Ascending aorta (tissue), 2 donors: ENCODE data around the gene UMAD1. TPM values are rescaled to one million over a fixed set of nuclear protein-coding genes. Genes with fewer than 3 reads are reported as not detected.

Source experiments
- DNase-seq, 2 donors: peaks; one replicate each; pipeline ENCODE4 v3.0.0-alpha.2; 2019; ENCODE audit warnings: low spot score in 2 of 2
- H3K27ac ChIP-seq, 2 donors: fragments of 200-600 bp; sonication (generic); one replicate each; pipeline ENCODE4 v1.5.1; 2016 to 2017; ENCODE audit warnings: mild to moderate bottlenecking in 1 of 2
- H3K27me3 ChIP-seq: fragments of 200-600 bp; sonication (generic); one replicate; pipeline ENCODE4 v1.5.1; 2017
- H3K36me3 ChIP-seq, 2 donors: fragments of 200-600 bp; sonication (generic); one replicate each; pipeline ENCODE4 v1.5.1; 2016
- H3K4me1 ChIP-seq, 2 donors: fragments of 200-600 bp; sonication (generic); one replicate each; pipeline ENCODE4 v1.5.1; 2016 to 2017; ENCODE audit warnings: mild to moderate bottlenecking in 1 of 2
- H3K4me3 ChIP-seq, 2 donors: fragments of 200-600 bp; sonication (generic); one replicate each; pipeline ENCODE4 v1.5.1; 2016 to 2017; ENCODE audit warnings: mild to moderate bottlenecking in 1 of 2
- H3K9me3 ChIP-seq, 2 donors: fragments of 200-600 bp; sonication (generic); one replicate each; pipeline ENCODE4 v1.5.1; 2016
- CTCF ChIP-seq, 3 experiments: fragments of 200-600 bp in 2 of 3; fragments of 450-650 bp in 1 of 3; sonication (generic) in 2 of 3; IDR thresholded peaks; one replicate each; pipeline ENCODE4 v1.5.1; 2016 to 2019; ENCODE audit warnings: antibody characterized with exemption in 3 of 3, mild to moderate bottlenecking in 1 of 3, moderate library complexity in 1 of 3
- intact Hi-C: fragments of 100-400 bp; cut with DNase I; formaldehyde crosslinking; loops from one replicate; pipeline ENCODE4 v1.15.1; 2023
- total RNA-seq: library from RNA; depleted of rRNA; stranded (reverse); fragments of >200 nt; gene quantifications from one replicate; pipeline ENCODE4 v1.1.0, GENCODE V29; 2016

Gene UMAD1
- total RNA-seq, 1 donor from 2014 or later = 17.7 TPM

DNA sequence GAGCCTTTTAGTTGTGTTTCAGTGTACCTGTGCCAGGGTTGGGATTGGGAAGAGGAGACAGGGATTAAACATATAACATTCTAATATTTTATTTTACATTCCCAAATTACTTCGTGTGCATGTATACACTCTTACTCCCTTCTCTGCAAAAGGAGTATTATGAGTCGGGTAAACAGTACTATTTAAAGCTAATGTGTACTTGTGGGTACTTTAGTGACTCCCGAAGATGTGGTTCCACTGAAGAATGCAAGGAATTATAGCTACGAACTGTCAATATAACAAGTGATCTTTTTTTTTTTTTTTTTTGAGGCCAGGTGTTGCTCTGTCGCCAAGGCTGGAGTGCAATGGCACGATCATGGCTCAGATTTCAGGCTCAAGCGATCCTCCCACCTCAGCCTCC is 200.5 kb downstream of the UMAD1 start:
- Histone ChIP-seq H3K4me3 (no peak overlapping the region), H3K27ac (no peak overlapping the region), H3K9me3 (no peaks in the 10 kb centered on the region), H3K4me1 (no peaks in the 10 kb centered on the region), H3K36me3 (no peaks in the 10 kb centered on the region), H3K27me3 (no peaks in the 10 kb centered on the region)
- TF ChIP-seq CTCF (IDR thresholded peaks at IDR 0.05) = no peak
- DNase-seq = no peak
- intact Hi-C loops = no loop called here

DNA sequence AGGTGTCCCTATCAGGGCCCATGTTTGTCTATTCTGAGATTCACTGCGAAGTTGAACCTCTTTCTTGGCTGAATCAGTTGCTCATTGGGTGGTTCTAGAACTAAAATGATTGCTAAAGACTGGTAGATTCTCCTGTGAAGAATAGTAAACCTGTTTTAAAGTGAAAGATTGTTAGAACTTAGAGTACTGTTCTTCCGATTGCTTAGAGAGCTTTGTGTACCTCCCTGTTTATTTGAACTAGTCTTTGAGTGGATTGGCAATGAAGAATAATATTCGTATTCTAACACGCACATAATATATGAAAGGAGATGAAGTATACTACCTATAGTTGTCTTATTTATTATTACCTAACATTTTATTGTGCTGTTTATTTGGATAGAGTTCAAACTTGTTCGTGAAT is 202.7 kb downstream of the UMAD1 start:
- Histone ChIP-seq H3K4me1 (no peaks in the 10 kb centered on the region), H3K9me3 (no peaks in the 10 kb centered on the region), H3K27me3 (no peaks in the 10 kb centered on the region), H3K27ac (no peak overlapping the region), H3K36me3 (no peaks in the 10 kb centered on the region), H3K4me3 (no peak overlapping the region)
- intact Hi-C loops = no loop called here
- no peak for TF ChIP-seq CTCF (IDR thresholded peaks at IDR 0.05)
- no peak for DNase-seq

GRCh38 chr7:7843972-7844371 is 203.4 kb downstream of the UMAD1 start:
- Histone ChIP-seq H3K9me3 (no peaks in the 10 kb centered on the region), H3K27me3 (no peaks in the 10 kb centered on the region), H3K36me3 (no peaks in the 10 kb centered on the region), H3K27ac (no peak overlapping the region), H3K4me1 (no peaks in the 10 kb centered on the region), H3K4me3 (no peak overlapping the region)
- TF ChIP-seq CTCF (IDR thresholded peaks at IDR 0.05) = no peak
- no peak for DNase-seq
- intact Hi-C loops = no loop called here

DNA sequence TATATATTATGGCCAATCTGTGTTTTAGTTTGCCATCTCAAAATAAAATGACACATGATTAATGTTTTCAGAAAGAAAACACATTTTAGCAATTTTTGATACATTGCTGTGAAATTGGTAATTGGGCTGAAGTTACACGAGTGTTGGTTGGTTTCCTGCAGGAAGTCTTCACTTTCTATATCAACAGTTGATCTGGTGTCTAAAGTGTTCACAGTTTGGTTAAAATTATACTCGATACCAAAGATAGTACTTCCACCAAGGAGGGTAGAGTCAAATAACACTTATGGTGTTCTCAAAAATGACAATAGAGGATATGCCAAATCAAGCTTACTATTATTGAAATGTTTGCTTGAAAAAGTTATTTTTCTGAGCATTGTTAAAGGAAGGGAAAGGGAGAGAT is 207.7 kb downstream of the UMAD1 start:
- Histone ChIP-seq H3K4me1 (no peaks in the 10 kb centered on the region), H3K27me3 (no peaks in the 10 kb centered on the region), H3K27ac (no peak overlapping the region), H3K36me3 (no peaks in the 10 kb centered on the region), H3K4me3 (no peak overlapping the region), H3K9me3 (no peaks in the 10 kb centered on the region)
- DNase-seq = no peak
- TF ChIP-seq CTCF (IDR thresholded peaks at IDR 0.05) = no peak
- intact Hi-C loops = no loop called here

DNA sequence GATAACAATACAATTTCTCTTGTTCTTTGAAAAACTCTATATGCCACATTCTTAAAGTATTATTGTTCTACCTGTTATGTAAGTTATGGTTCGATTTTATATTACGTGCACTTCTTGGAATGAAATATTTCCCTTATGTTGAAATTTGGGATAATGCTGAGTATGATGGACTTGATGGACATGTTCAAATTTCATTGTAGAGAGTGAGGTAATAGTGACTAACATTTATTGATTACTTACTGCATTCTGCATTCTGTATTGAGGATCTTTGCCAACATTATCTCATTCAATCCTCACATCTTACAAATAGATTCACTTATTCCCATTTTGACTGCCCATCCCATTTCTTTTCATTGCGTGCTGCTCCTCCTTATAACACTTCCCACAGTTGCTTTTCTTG is 208.3 kb downstream of the UMAD1 start:
- H3K27me3 ChIP-seq = no peaks in the 10 kb centered on the region
- no peaks in the 10 kb centered on the region for H3K36me3 ChIP-seq
- no peaks in the 10 kb centered on the region for H3K9me3 ChIP-seq
- no peak for TF ChIP-seq CTCF (IDR thresholded peaks at IDR 0.05)
- intact Hi-C loops = no loop called here
- no peak for DNase-seq
- no peak overlapping the region for H3K27ac ChIP-seq
- no peak overlapping the region for H3K4me3 ChIP-seq
- no peaks in the 10 kb centered on the region for H3K4me1 ChIP-seq

DNA sequence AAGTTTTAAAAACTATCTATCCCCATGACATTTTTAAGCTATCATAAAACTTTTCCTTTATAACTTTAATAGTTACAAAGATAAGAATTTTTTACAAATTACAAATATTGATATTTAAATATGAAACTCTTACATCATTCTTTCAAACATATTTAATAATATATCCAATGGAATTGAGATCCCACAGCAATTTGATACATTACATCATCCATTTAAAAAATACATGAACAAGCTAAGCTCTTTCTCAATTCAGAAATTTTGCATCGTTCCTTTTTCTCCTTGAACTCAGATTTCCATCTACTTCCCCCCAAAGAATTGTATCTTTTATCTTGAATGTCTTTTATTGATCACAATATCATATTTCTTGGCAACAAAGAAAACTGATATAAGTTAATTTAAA is 209.6 kb downstream of the UMAD1 start:
- Histone ChIP-seq H3K27ac (no peak overlapping the region), H3K9me3 (peaks cover 0 to 3% of the 10 kb centered on the region in 2 donors), H3K4me1 (no peaks in the 10 kb centered on the region), H3K4me3 (no peak overlapping the region), H3K36me3 (no peaks in the 10 kb centered on the region), H3K27me3 (no peaks in the 10 kb centered on the region)
- TF ChIP-seq CTCF (IDR thresholded peaks at IDR 0.05) = no peak
- intact Hi-C loops = no loop called here
- no peak for DNase-seq
